T47D (cell line): ENCODE measurements around the gene HOXC4.

Experiments used
- DNase-seq, 2 experiments: peaks; one replicate each; pipeline versions ENCODE4 v3.0.0 to v3.0.0-alpha.2; 2011 to 2012; ENCODE audit warnings: low read depth in 1 of 2, low spot score in 1 of 2
- JUND ChIP-seq: IDR thresholded peaks from 2 replicates; pipeline ENCODE4 v1.6.1; 2012; ENCODE audit warnings: low read depth
- in situ Hi-C: cut with HindIII; loops from 2 replicates; pipeline ENCODE4 v1.10.0; 2016; ENCODE audit warnings: low sequenced_read_pairs, low pct_unique_long_range_greater_than_20kb

HOXC4 gene

GRCh38 chr12:54025499-54026405 lies 27.9 kb upstream of the HOXC4 start:
- in situ Hi-C loops, result no loop called here
- DNase-seq, result no peak
- no peak for TF ChIP-seq JUND

- in situ Hi-C loops, result no loop called here
- TF ChIP-seq JUND, result no peak
- DNase-seq, result no peak
These were observed 26.8 kb upstream of the HOXC4 start for GRCh38 chr12:54026640-54027441.

- no peak for DNase-seq
- in situ Hi-C loops, result no loop called here
- TF ChIP-seq JUND, result no peak
These were observed 26.2 kb upstream of the HOXC4 start for GRCh38 chr12:54027442-54027786.

GRCh38 chr12:54028314-54029201 lies 25.1 kb upstream of the HOXC4 start, which contains the start of gene HOXC6:
HOXC6 (plus strand) TSS chr12:54028440; CDS start chr12:54028522, 82 bp downstream.
- in situ Hi-C loops, result no loop called here
- TF ChIP-seq JUND, result no peak
- DNase-seq, result no peak

- in situ Hi-C loops, result no loop called here
These were observed 23.9 kb upstream of the HOXC4 start for GRCh38 chr12:54029529-54030441.

GRCh38 chr12:54030442-54030801 lies 23.2 kb upstream of the HOXC4 start:
- in situ Hi-C loops, result no loop called here
- no peak for DNase-seq
- TF ChIP-seq JUND, result no peak

More at GRCh38 chr12:54029529-54030441, 23.9 kb upstream of the HOXC4 start:
- DNase-seq, result no peak
- TF ChIP-seq JUND, result no peak

- TF ChIP-seq JUND, result no peak
- DNase-seq, result no peak
- in situ Hi-C loops, result no loop called here
These were observed 22.7 kb upstream of the HOXC4 start for GRCh38 chr12:54030889-54031471.

GRCh38 chr12:54031480-54031879 lies 22.2 kb upstream of the HOXC4 start:
- in situ Hi-C loops, result no loop called here

GRCh38 chr12:54032086-54032619 lies 21.5 kb upstream of the HOXC4 start:
- in situ Hi-C loops, result no loop called here
- TF ChIP-seq JUND, result no peak
- DNase-seq, result no peak

More at GRCh38 chr12:54031480-54031879, 22.2 kb upstream of the HOXC4 start:
- TF ChIP-seq JUND, result no peak
- DNase-seq, result no peak

- peak; percentile 79 to 99 for DNase-seq
- no peak for TF ChIP-seq JUND
- in situ Hi-C loops, result no loop called here
These were observed 21.0 kb upstream of the HOXC4 start, which contains the start of gene HOXC5 for GRCh38 chr12:54032627-54033100. HOXC5 (plus strand) TSS chr12:54033050; CDS start chr12:54033123, 73 bp downstream.
